CD4-positive, alpha-beta T cell treated with Interleukin-6 at 100 ng/mL for 8 hours (primary cell): ENCODE data around the gene C19orf25.
"Not testable (repeated sequence)": the region's sequence is repeated elsewhere in the genome, so short reads cannot be mapped to it uniquely, and the experiment has no call there.

Source experiments
- DNase-seq: peaks from one replicate; pipeline ENCODE4 v3.0.0-alpha.2; 2020; ENCODE audit warnings: mixed read lengths, low spot score

Gene C19orf25

DNA sequence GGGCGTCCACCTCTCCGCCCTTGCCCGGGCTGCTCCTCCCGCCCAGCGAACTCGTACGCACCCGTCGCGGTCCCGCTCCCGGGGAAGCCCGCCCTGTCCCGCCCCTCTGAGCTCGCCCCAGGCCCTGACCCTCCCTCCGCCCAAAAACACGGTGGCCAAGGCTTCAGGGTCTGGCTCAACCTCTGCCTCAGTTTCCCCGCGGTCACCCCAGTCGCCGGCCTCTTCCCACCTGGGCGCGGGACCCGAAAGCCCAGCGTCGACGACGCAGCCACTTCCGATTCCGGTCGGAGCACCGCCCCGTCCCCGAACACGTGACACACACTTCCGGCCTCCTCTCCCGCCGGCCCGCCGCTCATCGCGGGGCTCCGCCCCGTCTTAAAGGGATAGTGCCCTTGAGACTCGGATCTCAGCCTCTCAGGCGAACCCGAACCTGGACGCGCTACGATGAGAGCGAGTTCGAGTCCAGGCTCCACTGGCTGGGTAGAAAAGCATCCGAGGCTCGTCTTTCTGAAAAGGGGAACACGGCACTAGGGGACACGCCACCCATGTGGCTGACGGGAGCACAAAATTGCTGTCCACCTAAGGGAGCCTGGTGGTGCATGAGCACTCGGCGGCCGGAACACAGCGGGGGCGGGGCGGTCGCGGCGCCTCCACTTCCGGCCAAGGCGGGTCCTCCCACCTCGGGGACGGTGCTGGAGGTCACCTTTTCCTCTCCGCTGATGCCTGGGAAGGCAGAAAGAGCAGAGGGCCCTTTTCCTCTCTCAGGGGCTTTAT lies at the start of gene C19orf25:
Gene C19orf25 (minus strand): TSS at position 282 of the 774 bp plus-strand sequence. CDS start 312 bp downstream, outside the sequence.
- peak; percentile 91 for DNase-seq

DNA sequence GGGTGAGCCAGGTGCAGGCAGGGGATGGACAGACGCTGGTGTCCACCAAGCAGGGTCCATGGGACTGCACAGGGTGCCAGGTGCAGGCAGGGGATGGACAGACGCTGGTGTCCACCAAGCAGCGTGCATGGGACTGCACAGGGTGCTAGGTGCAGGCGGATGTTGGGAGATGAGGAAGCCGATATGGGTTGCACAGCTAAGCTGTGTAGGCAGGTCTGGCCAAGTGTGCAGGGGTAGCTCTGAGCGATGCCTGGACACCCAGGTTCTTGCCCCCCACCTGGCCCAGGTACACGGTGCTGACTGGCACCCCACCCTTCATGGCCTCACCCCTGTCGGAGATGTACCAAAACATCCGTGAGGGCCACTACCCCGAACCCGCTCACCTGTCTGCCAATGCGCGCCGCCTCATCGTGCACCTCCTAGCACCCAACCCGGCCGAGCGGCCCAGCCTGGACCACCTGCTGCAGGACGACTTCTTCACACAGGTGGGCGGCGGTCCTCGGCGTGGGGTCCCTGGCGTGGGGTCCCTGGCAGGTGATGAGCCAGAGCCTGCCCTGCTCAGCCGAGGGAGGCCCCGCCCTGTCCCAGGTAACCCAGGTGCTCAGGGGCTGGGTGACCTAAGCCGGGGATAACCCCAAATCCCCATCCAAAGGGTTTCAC lies 48.8 kb upstream of the C19orf25 start:
- DNase-seq: no peak

DNA sequence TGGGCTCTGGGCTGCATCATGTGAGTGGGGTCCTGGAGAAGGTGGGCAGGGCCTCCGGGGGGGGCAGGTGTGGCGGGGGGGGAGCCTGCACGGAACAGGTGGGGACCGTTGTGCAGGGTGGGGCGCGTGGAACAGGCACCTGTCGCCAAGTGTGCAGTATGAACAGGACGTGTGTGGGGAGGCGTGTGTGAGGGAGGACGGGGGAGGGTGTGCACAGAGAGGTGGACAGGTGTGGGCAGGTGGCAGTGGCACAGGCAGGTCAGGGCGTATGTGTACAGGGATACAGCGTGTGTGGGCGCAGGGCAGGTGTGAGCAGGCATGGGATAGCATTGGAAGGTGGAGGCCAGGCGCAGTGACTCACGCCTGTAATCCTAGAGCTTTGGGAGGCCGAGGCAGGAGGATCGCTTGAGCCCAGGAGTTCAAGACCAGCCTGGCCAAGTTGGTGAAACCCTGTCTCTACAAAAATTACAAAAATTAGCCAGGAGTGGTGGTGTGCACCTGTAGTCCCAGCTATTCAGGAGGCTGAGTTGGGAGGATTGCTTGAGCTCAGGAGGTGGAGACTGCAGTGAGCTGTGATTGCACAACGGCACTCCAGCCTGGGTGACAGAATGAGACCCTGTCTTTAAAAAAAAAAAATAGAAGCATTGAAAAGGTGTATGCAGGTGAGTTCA lies 48.1 kb upstream of the C19orf25 start:
- DNase-seq: no peak

DNA sequence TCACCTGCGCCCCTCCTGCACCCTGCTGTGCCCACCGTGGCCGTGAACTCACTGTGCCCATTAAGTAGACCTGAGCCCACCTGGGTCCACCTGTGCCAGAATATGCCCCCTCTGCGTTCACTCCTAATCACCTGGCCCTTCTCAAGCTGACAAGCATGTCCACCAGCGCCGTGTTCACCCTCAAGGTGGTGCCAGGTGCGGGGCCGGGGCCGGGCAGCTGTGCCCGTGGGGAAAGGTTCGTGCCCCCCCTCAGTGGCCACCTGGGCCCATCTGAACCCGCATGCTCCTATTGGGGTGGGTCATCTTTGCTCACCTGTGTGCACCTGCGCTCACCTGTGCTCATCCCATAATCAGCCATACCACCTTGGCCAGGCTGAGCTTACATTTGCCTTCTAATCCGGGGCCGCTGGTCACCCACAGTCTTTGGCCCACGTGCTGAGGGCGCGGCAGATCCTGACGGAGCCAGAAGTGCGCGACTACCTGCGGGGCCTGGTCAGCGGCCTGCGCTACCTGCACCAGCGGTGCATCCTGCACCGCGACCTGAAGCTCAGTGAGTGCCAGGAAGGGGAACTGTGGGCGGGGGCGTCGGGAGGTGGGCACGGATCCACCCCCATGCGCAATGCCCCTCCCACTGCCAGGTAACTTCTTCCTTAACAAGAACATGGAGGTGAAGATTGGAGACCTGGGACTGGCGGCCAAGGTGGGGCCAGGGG lies 47.2 kb upstream of the C19orf25 start:
- DNase-seq: no peak

DNA sequence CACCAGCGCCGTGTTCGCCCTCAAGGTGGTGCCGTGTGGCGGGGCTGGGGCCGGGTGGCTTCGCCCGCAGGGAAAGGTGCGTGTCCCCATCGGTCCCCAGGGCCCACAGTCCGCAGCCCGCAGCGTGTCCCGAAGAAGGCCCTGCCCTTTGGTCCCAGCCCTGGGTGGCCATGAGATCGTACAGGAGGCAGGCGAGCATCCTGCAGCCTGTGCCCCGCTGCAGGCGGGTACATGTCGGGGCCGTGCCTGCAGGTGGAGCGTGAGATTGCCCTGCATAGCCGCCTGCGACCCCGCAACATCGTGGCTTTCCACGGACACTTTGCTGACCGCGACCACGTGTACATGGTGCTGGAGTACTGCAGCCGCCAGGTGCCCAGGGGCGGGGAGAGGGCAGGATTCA lies 46.3 kb upstream of the C19orf25 start:
- no peak for DNase-seq

DNA sequence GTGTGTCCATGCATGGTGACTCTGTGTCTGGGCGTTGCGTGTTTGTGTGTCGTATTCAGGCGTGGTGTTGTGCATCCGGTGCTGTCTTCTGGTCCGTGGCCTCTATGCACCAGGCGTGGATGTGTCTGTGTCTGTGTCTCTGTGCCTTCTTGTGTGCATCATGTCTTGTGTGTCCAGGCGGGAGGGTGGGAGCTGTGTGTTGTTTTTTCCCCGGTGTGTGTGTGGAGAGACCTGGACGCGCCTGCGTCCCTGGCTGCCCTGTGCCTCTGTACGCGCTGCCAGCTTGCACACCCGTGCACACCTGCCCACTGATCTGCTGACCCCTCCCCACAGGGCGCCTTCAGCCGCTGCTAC lies 45.9 kb upstream of the C19orf25 start:
- DNase-seq: no peak

DNA sequence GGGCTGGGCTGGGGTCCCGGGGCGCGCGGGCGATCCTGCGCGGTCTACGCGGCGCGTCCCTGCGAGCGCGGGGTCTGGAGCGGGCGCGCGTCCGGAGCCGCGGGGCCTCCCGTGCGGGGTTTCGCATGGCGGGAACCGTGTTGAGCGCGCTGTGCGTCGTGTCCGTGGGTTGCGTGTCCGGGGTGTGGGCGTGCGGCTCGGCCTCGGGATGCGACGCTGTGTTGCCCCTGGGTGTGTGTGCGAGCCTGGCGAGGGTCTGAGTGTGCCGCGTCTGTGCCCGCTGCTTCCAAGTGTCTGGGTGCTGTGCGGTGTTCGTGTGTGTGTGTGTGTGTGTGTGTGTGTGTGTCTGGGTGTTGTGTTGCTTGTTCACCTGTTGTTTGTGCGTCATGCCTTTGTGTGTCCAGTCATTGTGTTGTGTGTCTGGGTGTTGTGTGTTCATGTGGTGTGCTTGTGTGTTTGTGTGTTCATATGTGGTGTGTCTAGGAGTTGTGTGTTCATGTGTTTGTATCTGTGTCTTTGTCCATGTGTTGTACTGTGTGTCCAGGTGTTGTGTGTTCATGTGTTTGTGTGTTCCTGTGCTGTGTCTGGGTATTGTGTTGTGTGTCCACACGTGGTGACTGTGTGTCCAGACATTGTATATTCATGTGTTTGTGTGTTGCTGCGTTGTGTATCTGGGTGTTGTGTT lies 45.4 kb upstream of the C19orf25 start:
- DNase-seq: no peak

DNA sequence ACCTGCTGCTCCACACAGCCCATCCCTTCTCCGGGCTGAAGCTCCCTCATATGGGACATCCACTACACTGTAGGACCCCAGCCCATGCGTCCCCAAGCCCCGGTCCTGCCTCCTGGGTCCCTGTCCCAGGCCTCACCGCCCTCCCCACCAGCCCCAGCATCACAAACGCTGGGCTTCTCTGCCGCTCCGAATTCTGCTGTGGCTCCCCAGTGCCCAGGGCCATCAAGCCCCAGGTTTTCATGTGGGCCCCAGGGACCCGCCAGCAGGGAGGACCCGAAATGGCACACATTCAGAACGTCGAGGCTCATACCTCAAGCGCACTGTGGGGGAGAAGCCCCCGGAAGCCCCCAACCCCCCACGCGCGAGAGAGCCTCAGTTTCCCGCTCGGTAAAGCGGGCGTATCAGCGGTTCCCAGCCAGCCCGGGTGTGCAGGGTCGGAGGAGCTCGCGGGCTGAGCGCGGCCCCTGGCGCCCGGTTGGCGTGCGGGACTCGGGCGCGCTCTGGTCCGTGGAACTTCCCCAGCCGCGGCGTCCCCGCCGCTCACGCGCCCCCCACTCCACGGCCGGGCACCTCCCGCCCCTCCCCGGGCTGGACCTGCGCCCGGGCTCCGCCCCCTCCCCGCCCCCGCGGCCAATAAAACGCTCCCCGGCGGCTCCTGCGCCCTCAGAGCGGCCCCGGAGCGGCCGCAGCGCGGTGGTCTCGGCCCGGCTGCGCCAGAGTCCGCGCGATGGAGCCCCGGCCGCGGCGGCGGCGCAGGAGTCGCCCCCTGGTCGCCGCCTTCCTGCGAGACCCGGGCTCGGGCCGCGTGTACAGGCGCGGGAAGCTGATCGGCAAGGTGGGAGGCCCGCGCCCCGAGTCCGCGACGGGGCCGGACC lies 44.6 kb upstream of the C19orf25 start, which contains the start of gene PLK5:
Gene PLK5 (plus strand): TSS at position 666 of the 875 bp plus-strand sequence. CDS start 2,920 bp downstream, outside the sequence.
- no peak for DNase-seq

DNA sequence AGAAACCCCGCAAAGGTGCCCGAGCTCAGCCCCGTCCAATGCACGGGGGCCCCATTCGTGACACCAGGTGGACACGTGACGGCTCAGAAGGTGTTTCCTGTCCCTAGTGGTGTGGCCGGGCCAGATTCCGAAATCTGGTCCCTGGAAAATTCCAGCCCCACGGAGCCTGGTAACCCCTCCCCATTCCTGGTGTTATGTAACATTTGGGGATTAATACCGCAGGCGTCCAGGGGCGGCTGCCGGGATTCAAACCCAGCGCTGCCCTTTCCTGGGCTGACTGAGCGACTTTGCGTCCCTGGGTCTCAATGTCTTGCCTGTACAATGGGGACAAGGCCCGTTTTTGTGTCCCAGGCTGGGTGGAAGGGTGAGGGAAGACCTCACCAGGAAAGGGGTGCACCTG lies 43.8 kb upstream of the C19orf25 start:
- DNase-seq: no peak

DNA sequence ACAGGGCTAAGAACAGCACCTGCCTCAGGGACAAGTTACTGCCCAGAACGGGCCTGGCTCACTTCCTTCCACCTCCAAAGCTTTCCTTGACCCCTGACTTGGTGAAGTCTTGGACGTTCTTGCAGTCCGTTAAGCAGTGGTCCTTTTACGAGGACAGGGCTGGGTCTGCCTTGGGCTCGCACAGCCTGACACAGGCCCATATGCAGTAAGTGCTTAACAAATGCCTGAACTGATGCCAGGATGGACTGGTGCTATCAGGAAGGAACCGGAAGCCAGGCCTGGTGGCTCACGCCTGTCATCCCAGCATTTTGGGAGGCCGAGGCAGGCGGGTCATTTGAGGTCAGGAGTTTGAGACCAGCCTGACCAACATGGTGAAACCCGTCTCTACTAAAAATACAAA lies 43.0 kb upstream of the C19orf25 start:
- DNase-seq: no peak

DNA sequence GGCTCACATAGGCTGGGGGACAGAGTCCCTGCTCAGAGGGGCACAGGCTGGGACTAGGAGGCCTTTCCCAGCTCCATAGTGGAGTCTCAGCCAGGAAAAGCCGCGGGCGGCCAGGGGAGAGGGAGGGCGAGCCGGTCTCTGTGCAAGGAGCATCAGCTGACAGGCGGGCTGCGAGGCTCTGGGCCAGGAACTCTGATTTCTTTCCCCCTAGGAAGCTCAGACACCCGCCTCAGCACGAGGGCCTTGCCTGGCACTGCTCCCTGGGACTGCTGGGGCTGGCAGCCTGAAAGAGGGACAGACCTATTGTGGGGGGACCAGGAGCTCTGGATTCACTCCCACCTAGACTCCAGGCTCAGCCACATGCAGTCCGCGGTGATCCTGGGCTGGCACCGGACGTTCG lies 42.6 kb upstream of the C19orf25 start:
- no peak for DNase-seq

DNA sequence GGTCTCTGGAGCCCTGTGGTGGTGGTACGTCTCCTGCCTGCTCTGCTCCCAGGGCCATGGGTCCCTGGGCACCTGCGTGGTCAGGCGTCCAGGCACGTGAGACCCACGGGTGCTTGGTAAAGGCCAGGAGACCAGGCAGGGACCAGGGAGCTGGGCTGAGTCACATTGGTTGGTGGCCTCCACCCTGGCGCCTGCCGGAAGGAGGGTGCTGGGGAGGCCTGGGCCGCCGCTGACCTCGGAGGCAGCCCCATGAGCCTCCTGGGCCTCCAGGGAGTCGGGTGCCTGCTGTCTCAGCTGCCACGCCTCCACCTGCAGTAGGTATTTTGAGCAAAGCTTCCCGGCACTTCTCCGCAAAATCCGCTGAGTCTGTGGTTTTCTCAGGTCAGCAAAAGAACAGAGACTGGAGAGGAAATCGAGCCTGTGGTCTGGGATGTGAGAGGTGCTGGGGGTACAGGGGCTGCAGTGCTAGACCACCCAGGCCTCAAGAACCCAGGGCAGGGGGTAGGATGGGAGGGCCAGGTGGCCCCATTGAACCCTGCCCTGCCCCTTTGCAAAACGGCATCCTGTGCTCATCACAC lies 41.3 kb upstream of the C19orf25 start:
- no peak for DNase-seq

DNA sequence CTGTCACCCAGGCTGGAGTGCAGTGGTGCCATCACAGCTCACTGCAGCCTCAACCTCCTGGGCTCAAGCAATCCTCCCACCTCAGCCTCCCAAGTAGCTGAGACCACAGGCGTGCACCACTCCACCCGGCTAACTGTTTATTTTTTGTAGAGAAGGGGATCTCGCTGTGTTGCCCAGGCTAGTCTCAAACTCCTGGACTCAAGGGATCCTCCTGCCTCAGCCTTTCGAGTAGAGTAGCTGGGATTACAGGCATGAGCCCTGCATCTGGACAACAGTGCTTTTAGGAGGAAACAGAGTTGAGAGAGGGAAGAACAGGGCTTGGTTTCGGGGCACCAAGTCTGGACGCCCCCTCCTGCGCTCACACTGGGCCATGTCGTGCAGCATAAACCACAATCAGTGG lies 40.8 kb upstream of the C19orf25 start:
- DNase-seq: not testable (repeated sequence)

DNA sequence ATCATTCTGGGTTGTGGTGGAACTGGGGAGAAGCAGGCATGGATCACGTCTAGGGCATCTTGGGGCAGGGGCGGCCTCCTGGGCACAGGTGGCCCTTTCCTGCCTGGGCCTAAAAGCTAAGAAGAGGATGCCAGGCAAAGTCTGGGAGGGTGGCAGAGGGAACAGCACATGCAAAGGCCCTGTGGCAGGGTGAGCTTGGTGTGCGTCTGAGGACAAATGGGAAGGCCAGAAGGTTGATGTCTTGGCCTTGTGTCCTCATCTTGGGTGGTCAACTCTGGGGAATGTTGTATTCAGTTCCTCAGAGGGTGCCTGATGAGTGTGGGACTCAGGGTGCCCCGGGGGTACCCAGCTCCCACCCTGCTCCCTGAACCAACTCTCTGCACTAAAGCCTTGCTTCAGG lies 39.5 kb upstream of the C19orf25 start:
- DNase-seq: no peak

DNA sequence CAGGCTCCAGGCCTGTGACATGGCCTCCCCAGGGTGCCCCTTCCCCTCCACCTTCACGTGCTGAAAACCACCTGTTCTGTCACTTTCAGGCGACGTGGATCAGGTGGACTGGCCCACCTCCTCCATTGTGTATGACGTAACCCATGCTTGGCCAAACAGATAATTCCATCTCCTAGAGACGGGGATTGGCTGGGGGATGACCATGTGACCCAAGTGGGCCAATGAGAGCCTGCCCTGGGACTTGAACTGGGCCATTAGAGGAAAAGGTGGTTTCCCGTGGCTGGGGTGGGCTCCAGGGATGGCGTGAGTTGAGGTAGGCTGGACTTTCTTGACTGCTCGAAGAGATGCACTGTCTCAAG lies 37.4 kb upstream of the C19orf25 start:
- DNase-seq: no peak

DNA sequence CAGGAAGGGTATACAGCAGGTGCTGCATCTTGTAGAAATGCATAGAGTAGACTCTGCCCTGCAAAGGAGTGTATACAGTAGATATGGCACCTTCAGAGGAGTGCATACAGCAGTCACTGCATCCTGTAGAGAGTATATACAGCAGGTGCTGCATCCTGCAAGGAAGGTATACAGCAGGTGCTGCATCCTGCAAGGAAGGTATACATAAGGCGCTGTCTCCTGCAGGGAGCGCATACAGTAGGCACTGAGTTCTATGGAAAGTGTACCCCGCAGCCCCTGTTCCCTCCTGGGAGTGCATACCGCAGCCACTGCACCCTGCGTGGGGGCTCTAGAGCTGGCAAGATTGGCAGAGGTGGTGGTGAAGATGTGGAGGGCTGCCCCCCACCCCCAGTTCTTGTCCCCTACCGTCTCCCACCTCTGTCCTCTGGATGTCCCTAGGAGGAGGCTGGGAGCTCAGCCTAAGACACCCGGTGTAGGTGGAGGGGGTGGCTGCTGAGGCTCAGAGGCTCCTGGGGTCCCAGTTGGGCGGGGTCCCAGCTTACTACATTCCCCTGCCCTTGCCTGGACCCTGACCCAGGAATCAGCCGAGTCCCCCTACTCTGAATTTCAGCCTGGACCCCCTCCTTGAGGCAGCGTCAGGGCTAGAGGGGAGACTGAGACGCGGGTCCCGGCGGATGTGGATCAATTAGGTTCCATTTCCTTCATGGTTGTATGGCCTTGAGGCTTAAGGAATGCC lies 36.1 kb upstream of the C19orf25 start:
- no peak for DNase-seq

DNA sequence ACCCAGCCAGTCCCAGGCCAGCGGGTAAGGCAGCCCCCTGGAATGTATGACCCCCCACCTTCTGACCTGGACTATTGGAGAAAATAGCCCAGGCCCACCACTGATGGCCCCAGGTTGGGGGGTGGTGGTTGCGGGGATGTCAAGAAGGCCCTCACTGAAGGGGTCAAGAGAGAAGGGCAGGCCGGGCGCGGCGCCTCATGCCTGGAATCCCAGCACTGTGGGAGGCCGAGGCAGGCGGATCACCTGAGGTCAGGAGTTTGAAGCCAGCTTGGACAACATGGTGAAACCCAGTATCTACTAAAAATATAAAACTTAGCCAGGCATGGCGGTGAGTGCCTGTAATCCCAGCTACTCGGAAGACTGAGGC lies 35.3 kb upstream of the C19orf25 start:
- no peak for DNase-seq

DNA sequence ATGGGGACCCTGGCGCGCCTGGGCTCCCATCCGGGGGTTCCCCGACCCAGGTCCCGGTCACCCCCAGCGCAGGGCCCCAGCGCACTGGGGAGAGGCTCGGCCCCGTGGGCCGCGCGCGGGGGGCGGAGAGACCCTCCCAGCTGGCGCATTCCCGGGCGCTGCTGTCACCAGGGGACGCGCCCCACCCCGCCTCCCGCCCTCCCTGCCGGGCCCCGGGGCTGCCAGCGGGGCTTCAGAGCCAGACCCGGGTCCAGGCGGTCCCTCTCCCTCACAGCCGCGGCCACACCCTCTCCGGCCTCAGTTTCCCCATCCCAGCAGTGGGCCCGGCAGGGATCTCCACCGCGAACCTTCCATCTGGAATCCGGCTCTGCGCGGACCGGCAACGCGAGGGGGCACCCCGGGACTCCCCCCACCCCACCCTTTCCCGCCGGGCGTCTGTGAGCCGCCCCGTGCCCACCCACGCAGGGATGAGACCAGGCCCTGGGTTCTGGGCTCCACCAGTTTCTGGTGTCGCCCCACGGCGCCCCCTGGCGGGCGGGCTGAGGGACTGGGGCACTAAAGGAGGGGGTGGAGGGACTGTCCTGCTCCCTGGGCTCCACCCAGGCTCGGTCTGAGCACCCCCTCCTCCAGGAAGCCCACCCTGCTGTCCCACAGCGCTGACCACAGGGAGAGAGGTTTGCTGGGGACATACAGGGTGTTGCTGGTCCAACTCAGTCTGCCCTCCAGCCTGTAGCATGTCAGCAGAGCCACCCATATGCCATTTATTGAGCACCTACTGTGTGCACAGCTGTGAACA lies 34.7 kb upstream of the C19orf25 start:
- peak; percentile 59 for DNase-seq
